Mucosa of stomach (tissue), 1 donor: ENCODE measurements around the gene TSPAN7.

ENCODE experiments used
- H3K27me3 ChIP-seq: one replicate; pipeline ENCODE4 v1.7.0; 2013; ENCODE audit warnings: mild to moderate bottlenecking, low read length; ENCODE audit not compliant: control insufficient read depth, insufficient read depth
- H3K36me3 ChIP-seq: one replicate; pipeline ENCODE4 v1.7.0; 2013; ENCODE audit warnings: low read length; ENCODE audit not compliant: control insufficient read depth, insufficient read depth
- H3K4me1 ChIP-seq: one replicate; pipeline ENCODE4 v1.7.0; 2013; ENCODE audit warnings: mild to moderate bottlenecking, low read length; ENCODE audit not compliant: control insufficient read depth, insufficient read depth
- H3K4me3 ChIP-seq: one replicate; pipeline ENCODE4 v1.7.0; 2013; ENCODE audit warnings: low read length
- H3K9ac ChIP-seq: one replicate; pipeline ENCODE4 v1.7.0; 2013; ENCODE audit warnings: mild to moderate bottlenecking, low read length, moderate library complexity
- H3K9me3 ChIP-seq: one replicate; pipeline ENCODE4 v1.7.0; 2013; ENCODE audit warnings: mild to moderate bottlenecking, low read length, moderate library complexity; ENCODE audit not compliant: control insufficient read depth
- donor health status: Pancreatic carcinoma.

The TSPAN7 gene

GRCh38 chrX:38561126-38561868, at the start of gene TSPAN7:
TSS of gene TSPAN7 (plus strand) at chrX:38561542. CDS start at chrX:38561547, 5 bp downstream.
- no peaks in the 10 kb centered on the region for H3K27me3 ChIP-seq
- peak within 1 kb of the TSS; percentile 6 for H3K4me3 ChIP-seq
- peak within 1 kb of the TSS; percentile 53 for H3K9ac ChIP-seq
- peaks cover 5% of the 10 kb centered on the region for H3K4me1 ChIP-seq
- H3K9me3 ChIP-seq, result no peaks in the 10 kb centered on the region
- no peaks in the 10 kb centered on the region for H3K36me3 ChIP-seq

- Histone ChIP-seq H3K9ac (no peak overlapping the region), H3K27me3 (no peaks in the 10 kb centered on the region), H3K9me3 (no peaks in the 10 kb centered on the region), H3K36me3 (no peaks in the 10 kb centered on the region), H3K4me1 (no peaks in the 10 kb centered on the region), H3K4me3 (no peak overlapping the region)
Observed at GRCh38 chrX:38513112-38513742, 48.1 kb upstream of the TSPAN7 start.

GRCh38 chrX:38514016-38514854, 47.1 kb upstream of the TSPAN7 start:
- Histone ChIP-seq H3K4me3 (no peak overlapping the region), H3K9ac (no peak overlapping the region), H3K4me1 (no peaks in the 10 kb centered on the region), H3K9me3 (no peaks in the 10 kb centered on the region), H3K27me3 (no peaks in the 10 kb centered on the region), H3K36me3 (no peaks in the 10 kb centered on the region)

- Histone ChIP-seq H3K27me3 (no peaks in the 10 kb centered on the region), H3K4me3 (no peak overlapping the region), H3K9ac (no peak overlapping the region), H3K4me1 (no peaks in the 10 kb centered on the region), H3K36me3 (no peaks in the 10 kb centered on the region), H3K9me3 (no peaks in the 10 kb centered on the region)
Observed at GRCh38 chrX:38515291-38515690, 46.1 kb upstream of the TSPAN7 start.

GRCh38 chrX:38516196-38516774, 45.1 kb upstream of the TSPAN7 start:
- Histone ChIP-seq H3K4me3 (no peak overlapping the region), H3K9ac (no peak overlapping the region), H3K9me3 (no peaks in the 10 kb centered on the region), H3K4me1 (no peaks in the 10 kb centered on the region), H3K36me3 (no peaks in the 10 kb centered on the region), H3K27me3 (no peaks in the 10 kb centered on the region)

GRCh38 chrX:38519651-38520050, 41.7 kb upstream of the TSPAN7 start:
- Histone ChIP-seq H3K4me1 (no peaks in the 10 kb centered on the region), H3K9ac (no peak overlapping the region), H3K4me3 (no peak overlapping the region), H3K36me3 (no peaks in the 10 kb centered on the region), H3K9me3 (no peaks in the 10 kb centered on the region), H3K27me3 (no peaks in the 10 kb centered on the region)

- no peaks in the 10 kb centered on the region for H3K36me3 ChIP-seq
- H3K27me3 ChIP-seq, result no peaks in the 10 kb centered on the region
- no peaks in the 10 kb centered on the region for H3K9me3 ChIP-seq
- H3K9ac ChIP-seq, result no peak overlapping the region
- no peak overlapping the region for H3K4me3 ChIP-seq
- H3K4me1 ChIP-seq, result no peaks in the 10 kb centered on the region
Observed at GRCh38 chrX:38538134-38538533, 23.2 kb upstream of the TSPAN7 start.

- no peaks in the 10 kb centered on the region for H3K27me3 ChIP-seq
- no peak overlapping the region for H3K4me3 ChIP-seq
- H3K4me1 ChIP-seq, result no peaks in the 10 kb centered on the region
- no peaks in the 10 kb centered on the region for H3K9me3 ChIP-seq
- no peak overlapping the region for H3K9ac ChIP-seq
- no peaks in the 10 kb centered on the region for H3K36me3 ChIP-seq
Observed at GRCh38 chrX:38539748-38540147, 21.6 kb upstream of the TSPAN7 start.

GRCh38 chrX:38548508-38548907, 12.8 kb upstream of the TSPAN7 start:
- H3K9me3 ChIP-seq, result no peaks in the 10 kb centered on the region

GRCh38 chrX:38552721-38553120, 8.6 kb upstream of the TSPAN7 start:
- no peaks in the 10 kb centered on the region for H3K27me3 ChIP-seq
- H3K9me3 ChIP-seq, result no peaks in the 10 kb centered on the region
- no peaks in the 10 kb centered on the region for H3K4me1 ChIP-seq
- H3K9ac ChIP-seq, result no peak overlapping the region
- no peaks in the 10 kb centered on the region for H3K36me3 ChIP-seq
- no peak overlapping the region for H3K4me3 ChIP-seq

More at GRCh38 chrX:38548508-38548907, 12.8 kb upstream of the TSPAN7 start:
- Histone ChIP-seq H3K27me3 (no peaks in the 10 kb centered on the region), H3K9ac (no peak overlapping the region), H3K36me3 (no peaks in the 10 kb centered on the region), H3K4me1 (no peaks in the 10 kb centered on the region), H3K4me3 (no peak overlapping the region)

- Histone ChIP-seq H3K36me3 (no peaks in the 10 kb centered on the region), H3K9me3 (no peaks in the 10 kb centered on the region), H3K9ac (no peak overlapping the region), H3K4me3 (no peak overlapping the region), H3K27me3 (no peaks in the 10 kb centered on the region), H3K4me1 (peaks cover 5% of the 10 kb centered on the region)
Observed at GRCh38 chrX:38558686-38559085, 2.7 kb upstream of the TSPAN7 start.

- H3K9ac ChIP-seq, result peak overlapping the region; percentile 4
- no peaks in the 10 kb centered on the region for H3K9me3 ChIP-seq
- no peaks in the 10 kb centered on the region for H3K27me3 ChIP-seq
- H3K4me3 ChIP-seq, result peak overlapping the region; percentile 6
- H3K4me1 ChIP-seq, result peaks cover 5% of the 10 kb centered on the region
- no peaks in the 10 kb centered on the region for H3K36me3 ChIP-seq
Observed at GRCh38 chrX:38560776-38561125, 591 bp upstream of the TSPAN7 start.
